GM12891 (cell line): ENCODE data around the gene GPR61.

Experiments used
- DNase-seq: peaks from one replicate; pipeline ENCODE4 v3.0.0; 2011; ENCODE audit warnings: low spot score; ENCODE audit not compliant: insufficient read length
- FAIRE-seq: peaks from 2 replicates; lab custom pipeline; 2011; peaks lifted over from hg19 to GRCh38; lab: Jason Lieb, UNC
- PAX5 ChIP-seq: IDR thresholded peaks from 2 replicates; pipeline ENCODE4 v1.6.1; 2011; ENCODE audit warnings: low read length, moderate library complexity, mild to moderate bottlenecking; ENCODE audit not compliant: insufficient read depth, severe bottlenecking
- POLR2A ChIP-seq: IDR thresholded peaks from 2 replicates; pipeline ENCODE4 v1.6.1; 2011; ENCODE audit warnings: low read depth, low read length, control low read depth
- POLR2AphosphoS5 ChIP-seq: IDR thresholded peaks from 2 replicates; pipeline ENCODE4 v1.6.1; 2011; ENCODE audit warnings: low read depth, low read length, control low read depth
- POU2F2 ChIP-seq: IDR thresholded peaks from 2 replicates; pipeline ENCODE4 v1.6.1; 2011; ENCODE audit warnings: low read depth, mild to moderate bottlenecking, control low read depth, low read length, moderate library complexity
- SPI1 ChIP-seq: IDR thresholded peaks from 2 replicates; pipeline ENCODE4 v1.6.1; 2011; ENCODE audit warnings: low read depth, low read length, control low read depth
- TAF1 ChIP-seq: IDR thresholded peaks from 2 replicates; pipeline ENCODE4 v1.6.1; 2011; ENCODE audit warnings: low read depth, low read length, control low read depth

The GPR61 gene

GRCh38 chr1:109535971-109536491, 3.6 kb upstream of the GPR61 start:
- DNase-seq (no peak), FAIRE-seq (no peak)
- no peak for TF ChIP-seq POLR2A
- no peak for TF ChIP-seq POU2F2
- TF ChIP-seq POLR2AphosphoS5: no peak
- TF ChIP-seq TAF1: no peak
- no peak for TF ChIP-seq SPI1
- no peak for TF ChIP-seq PAX5

- no peak for FAIRE-seq
- no peak for DNase-seq
These were observed 2.1 kb upstream of the GPR61 start for GRCh38 chr1:109537450-109538178.

GRCh38 chr1:109538827-109539555, 681 bp upstream of the GPR61 start:
- DNase-seq (no peak), FAIRE-seq (no peak)
- no peak for TF ChIP-seq TAF1
- TF ChIP-seq POLR2AphosphoS5: no peak
- no peak for TF ChIP-seq SPI1
- TF ChIP-seq POU2F2: no peak
- TF ChIP-seq PAX5: no peak
- TF ChIP-seq POLR2A: no peak

More at GRCh38 chr1:109537450-109538178, 2.1 kb upstream of the GPR61 start:
- TF ChIP-seq POLR2A: no peak

- DNase-seq (no peak), FAIRE-seq (no peak)
- TF ChIP-seq POLR2A (no peak), POU2F2 (no peak)
These were observed 1.4 kb downstream of the GPR61 start for GRCh38 chr1:109541102-109541501.

GRCh38 chr1:109542657-109543056, 3.0 kb downstream of the GPR61 start:
- no peak for FAIRE-seq
- TF ChIP-seq POLR2AphosphoS5 (no peak), SPI1 (no peak), PAX5 (no peak), TAF1 (no peak), POU2F2 (no peak), POLR2A (no peak)
- DNase-seq: no peak

GRCh38 chr1:109543283-109543987, 3.8 kb downstream of the GPR61 start:
- FAIRE-seq: no peak
- TF ChIP-seq POU2F2: no peak
- DNase-seq: no peak

GRCh38 chr1:109543988-109544735, 4.5 kb downstream of the GPR61 start:
- TF ChIP-seq SPI1 (no peak), POLR2AphosphoS5 (no peak), POLR2A (no peak), POU2F2 (no peak), PAX5 (no peak), TAF1 (no peak)
- FAIRE-seq (no peak), DNase-seq (no peak)

- FAIRE-seq (peak; percentile 84), DNase-seq (peak; percentile 84)
- TF ChIP-seq PAX5 (no peak), POLR2A (no peak), POLR2AphosphoS5 (no peak), POU2F2 (no peak), SPI1 (no peak), TAF1 (no peak)
These were observed 6.8 kb downstream of the GPR61 start for GRCh38 chr1:109546311-109547109.

GRCh38 chr1:109547463-109548320, 8.0 kb downstream of the GPR61 start:
- no peak for TF ChIP-seq TAF1
- TF ChIP-seq PAX5: no peak
- no peak for TF ChIP-seq POLR2AphosphoS5
- TF ChIP-seq POU2F2: no peak
- no peak for TF ChIP-seq SPI1
- no peak for TF ChIP-seq POLR2A
- FAIRE-seq (no peak), DNase-seq (no peak)
